NCI-H2081 treated with DMSO at 0.1 percent for 48 hours (cell line): ENCODE results near the gene SLC2A10.
A peak's percentile ranks its signal among the peaks of the same experiment; 100 is the strongest.

Source experiments
- DNase-seq: peaks from one replicate; lab custom pipeline; 2025; lab: John Stamatoyannopoulos, UW

SLC2A10 gene

DNA sequence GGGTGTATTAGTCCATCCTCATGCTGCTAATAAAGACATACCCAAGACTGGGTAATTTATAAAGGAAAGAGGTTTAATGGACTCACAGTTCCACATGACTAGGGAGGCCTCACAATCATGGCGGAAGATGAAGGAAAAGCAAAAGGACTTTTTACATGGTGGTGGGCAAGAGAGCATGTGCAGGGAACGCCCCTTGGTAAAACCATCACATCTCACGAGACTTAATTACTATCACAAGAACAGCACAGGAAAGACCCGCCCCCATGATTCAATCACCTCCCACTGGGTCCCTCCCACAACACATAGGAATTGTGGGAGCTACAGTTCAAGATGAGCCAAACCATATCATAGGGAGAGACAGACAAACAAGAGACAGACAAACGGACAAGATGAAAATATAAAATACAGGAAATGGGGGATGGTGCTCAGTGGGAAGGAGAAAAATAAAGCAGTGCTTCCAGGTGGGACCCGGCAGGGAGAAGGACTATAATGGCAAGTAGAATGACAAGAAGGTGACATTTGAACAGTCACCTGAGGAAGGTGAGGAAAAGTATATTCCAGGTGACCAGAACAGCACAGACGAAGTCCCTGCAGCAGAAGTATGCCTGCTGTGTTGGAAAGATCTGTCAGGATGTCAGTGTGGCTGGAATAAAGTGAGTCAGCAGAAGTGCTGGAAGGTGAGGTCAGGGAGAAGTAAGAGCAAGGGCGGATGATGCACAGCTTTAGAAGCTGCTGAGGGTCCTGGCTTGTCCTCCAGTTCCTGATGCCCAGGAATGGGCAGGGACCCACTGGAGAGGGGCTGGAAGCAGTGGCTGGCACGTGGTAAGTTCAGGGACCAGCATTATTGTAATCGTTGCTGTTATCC is 61.1 kb downstream of the SLC2A10 start:
- no peak for DNase-seq

DNA sequence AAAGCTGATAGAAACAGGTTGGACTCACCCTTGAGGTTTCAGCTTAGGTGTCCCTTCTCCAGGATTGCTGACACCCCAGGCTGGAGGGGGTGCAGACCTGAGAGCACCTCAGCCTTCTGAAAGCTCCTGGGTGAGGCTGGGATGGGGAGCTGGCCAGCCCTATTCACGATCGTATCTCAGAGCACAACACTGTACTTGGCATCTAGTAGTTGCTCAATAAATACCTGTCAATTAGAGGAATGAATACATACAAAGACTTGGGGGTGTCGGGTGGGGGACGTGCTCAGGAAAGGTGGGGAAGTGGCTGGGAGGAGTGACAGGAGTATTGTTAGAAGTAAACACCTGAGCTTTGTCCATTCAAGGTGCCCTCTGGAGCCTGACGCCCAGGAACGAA is 61.7 kb downstream of the SLC2A10 start:
- DNase-seq = no peak

DNA sequence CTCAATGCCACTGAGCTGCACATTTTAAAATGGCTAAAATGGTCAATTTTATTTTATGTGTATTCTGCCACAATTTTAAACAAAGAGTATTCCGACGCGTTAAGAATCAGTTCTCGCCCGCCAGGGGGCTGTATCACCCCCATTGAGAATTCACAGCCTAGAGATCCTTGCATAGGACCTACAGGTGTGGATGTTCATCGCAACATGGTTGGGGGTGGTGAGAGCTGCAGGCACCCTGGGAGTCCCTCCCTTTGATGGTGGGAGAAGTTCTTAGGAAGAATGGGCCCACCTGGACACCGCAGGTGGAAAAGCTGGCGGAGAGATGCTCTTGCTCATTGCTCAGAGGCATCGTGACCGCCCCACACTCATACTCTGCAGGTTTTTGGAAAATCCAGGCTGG is 63.5 kb downstream of the SLC2A10 start:
- DNase-seq = no peak

GRCh38 chr20:46773680-46774079 is 64.2 kb downstream of the SLC2A10 start:
- DNase-seq = no peak

GRCh38 chr20:46774236-46774635 is 64.8 kb downstream of the SLC2A10 start:
- DNase-seq = peak; percentile 58

- DNase-seq = no peak
These were observed 65.6 kb downstream of the SLC2A10 start for GRCh38 chr20:46774943-46775560.

DNA sequence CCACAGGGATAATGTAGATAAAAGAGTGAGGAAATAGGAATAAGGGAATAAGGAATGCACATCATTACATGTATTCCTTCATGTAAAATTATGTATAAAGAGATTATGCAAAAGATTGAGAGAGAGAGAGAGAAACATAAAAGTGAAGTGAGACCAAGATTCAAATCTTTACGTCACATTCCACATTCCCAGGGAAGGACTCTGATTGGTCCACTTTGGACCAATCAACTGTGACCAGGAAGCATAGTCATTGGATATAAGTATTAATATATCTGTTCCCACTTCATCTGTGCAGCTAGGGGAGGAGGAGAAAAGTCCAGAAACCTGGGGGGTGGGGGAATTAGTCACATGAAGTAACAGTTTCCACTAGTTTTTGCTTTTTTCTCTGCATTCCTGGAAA is 66.4 kb downstream of the SLC2A10 start:
- no peak for DNase-seq

DNA sequence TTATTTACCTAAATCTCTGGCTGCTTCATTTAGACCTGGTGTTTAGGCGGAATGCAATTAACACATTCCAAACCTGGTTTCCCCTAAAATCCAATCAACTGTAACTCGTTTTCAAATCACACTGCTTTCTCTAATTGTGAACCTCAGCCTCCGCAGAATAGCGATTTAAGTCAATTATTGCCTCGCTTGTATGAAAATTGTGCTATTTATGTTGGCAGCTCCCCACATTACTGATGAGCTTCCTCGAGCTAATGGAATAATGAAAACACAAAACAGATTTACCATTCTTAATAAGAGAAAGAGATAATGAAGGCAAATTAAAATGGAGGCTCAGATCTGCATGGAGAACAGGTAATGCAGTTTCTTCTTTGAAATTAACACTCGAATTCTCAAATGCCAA is 67.9 kb downstream of the SLC2A10 start:
- no peak for DNase-seq

- DNase-seq = no peak
These were observed 70.4 kb downstream of the SLC2A10 start for GRCh38 chr20:46779831-46780230.

DNA sequence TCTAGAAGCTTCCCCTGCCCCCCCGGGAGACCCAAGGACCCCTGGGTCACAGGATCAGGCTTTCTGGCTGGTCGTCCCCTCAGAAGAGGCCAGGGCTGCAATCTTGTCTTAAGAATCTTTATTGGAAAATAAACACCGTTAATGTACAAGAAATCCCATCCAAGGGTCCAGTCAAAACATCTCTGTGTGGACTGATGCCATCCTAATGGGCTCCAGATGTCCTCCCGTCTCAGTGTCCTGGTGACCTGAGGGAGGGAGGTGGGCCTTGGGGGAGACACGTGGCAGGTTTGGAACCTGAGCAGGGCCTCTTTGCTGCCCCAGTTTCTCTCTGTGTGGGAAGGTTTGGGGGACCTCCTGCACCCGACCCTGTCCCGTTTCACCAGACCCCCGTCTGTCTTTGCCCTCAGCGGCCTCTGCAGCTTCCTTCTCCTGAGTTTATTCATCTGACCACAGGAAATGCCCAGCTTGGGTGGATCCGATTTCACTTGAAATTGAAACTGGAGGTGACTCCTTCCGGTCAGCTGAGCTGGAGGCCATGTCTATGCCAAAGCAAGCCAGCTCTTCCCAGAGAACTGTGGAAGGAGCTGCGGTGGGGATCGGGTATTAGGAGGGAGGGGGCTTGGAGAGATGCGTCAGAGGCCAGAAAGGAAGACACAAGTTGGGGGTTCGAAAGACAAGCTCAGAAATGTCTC is 75.1 kb downstream of the SLC2A10 start:
- DNase-seq = no peak
